HG02870 (cell line): ENCODE results near the gene GPR157.
"Not testable (repeated sequence)": the region's sequence is repeated elsewhere in the genome, so short reads cannot be mapped to it uniquely, and the experiment has no call there.

Source experiments
- ATAC-seq: cut with Tn5 transposase; IDR thresholded peaks from one replicate; pipeline ENCODE4 v1.9.1; 2021; ENCODE audit warnings: mild to moderate bottlenecking, moderate library complexity; ENCODE audit not compliant: unreplicated experiment

The GPR157 gene

GRCh38 chr1:9119745-9120144 is 9.2 kb downstream of the GPR157 start:
- no peak for ATAC-seq

- no peak for ATAC-seq
Observed at GRCh38 chr1:9118186-9118585, 10.7 kb downstream of the GPR157 start.

GRCh38 chr1:9115351-9116205 is 13.3 kb downstream of the GPR157 start:
- no peak for ATAC-seq

- no peak for ATAC-seq
Observed at GRCh38 chr1:9112961-9113880, 15.7 kb downstream of the GPR157 start.

GRCh38 chr1:9111957-9112356 is 16.9 kb downstream of the GPR157 start:
- ATAC-seq = no peak

GRCh38 chr1:9111357-9111691 is 17.6 kb downstream of the GPR157 start:
- no peak for ATAC-seq

- ATAC-seq = no peak
Observed at GRCh38 chr1:9110669-9111356, 18.1 kb downstream of the GPR157 start.

GRCh38 chr1:9108056-9108665 is 20.7 kb downstream of the GPR157 start:
- ATAC-seq = no peak

GRCh38 chr1:9107136-9107535 is 21.8 kb downstream of the GPR157 start:
- ATAC-seq = no peak

- ATAC-seq = no peak
Observed at GRCh38 chr1:9106286-9106685, 22.6 kb downstream of the GPR157 start.

GRCh38 chr1:9105336-9105867 is 23.5 kb downstream of the GPR157 start:
- ATAC-seq = no peak

GRCh38 chr1:9101510-9102146 is 27.3 kb downstream of the GPR157 start:
- ATAC-seq = no peak

- no peak for ATAC-seq
Observed at GRCh38 chr1:9100471-9101043, 28.3 kb downstream of the GPR157 start.

- no peak for ATAC-seq
Observed at GRCh38 chr1:9099555-9099954, 29.3 kb downstream of the GPR157 start.

- no peak for ATAC-seq
Observed at GRCh38 chr1:9097947-9098705, 30.8 kb downstream of the GPR157 start.

GRCh38 chr1:9095818-9096217 is 33.1 kb downstream of the GPR157 start:
- no peak for ATAC-seq

GRCh38 chr1:9093996-9094595 is 34.8 kb downstream of the GPR157 start:
- not testable (repeated sequence) for ATAC-seq

- no peak for ATAC-seq
Observed at GRCh38 chr1:9093581-9093980, 35.3 kb downstream of the GPR157 start.

- no peak for ATAC-seq
Observed at GRCh38 chr1:9093091-9093490, 35.8 kb downstream of the GPR157 start.
